ENCODE data around the gene MS4A8.

DNA sequence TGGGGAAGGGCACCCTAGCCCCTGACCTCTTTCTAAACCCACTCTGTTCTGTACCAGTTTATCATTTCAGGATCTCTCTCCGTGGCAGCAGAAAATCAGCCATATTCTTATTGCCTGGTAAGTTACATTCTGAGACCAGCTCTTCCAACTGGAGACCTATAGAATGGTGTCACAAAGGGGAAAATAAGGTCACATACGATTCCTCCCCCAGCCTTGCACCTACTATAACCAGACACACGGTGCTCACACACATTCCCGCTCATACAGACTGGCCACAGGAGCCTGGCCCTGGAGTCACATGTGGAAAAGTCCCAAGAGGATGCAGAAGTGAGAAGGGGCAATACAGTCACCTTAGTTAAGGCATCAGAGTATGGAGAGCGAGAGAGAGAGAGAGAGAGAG lies 7.5 kb downstream of the MS4A8 start:
- TF ChIP-seq CTCF (IDR thresholded peaks at IDR 0.05) (no peak), POLR2A (IDR thresholded peaks at IDR 0.05) (no peak)
